Right ventricle myocardium superior (tissue), 1 donor: ENCODE data around the gene PRND. TPM values are rescaled to one million over a fixed set of nuclear protein-coding genes. Genes with fewer than 3 reads are reported as not detected.
A peak's percentile ranks its signal among the peaks of the same experiment; 100 is the strongest.

Experiments
- ATAC-seq: fragments of 200-7000 bp; cut with Tn5 transposase; one replicate; pipeline ENCODE4 v1.9.1; 2020; ENCODE audit warnings: mild to moderate bottlenecking; ENCODE audit not compliant: poor library complexity
- DNase-seq: peaks from one replicate; pipeline ENCODE4 v3.0.0-alpha.2; 2020
- intact Hi-C: fragments of 100-400 bp; cut with DNase I; formaldehyde crosslinking; loops from one replicate; pipeline ENCODE4 v1.11.2; 2022
- long read RNA-seq: library from polyadenylated mRNA; unstranded; transcript quantifications from one replicate; pipeline ENCODE4 v2.0.0, GENCODE V29; 2021
- total RNA-seq: library from RNA; stranded (reverse); fragmentation: NEBNext Ultra II Directional; extraction: Animal tissue kit (Norgen Biotek cat#: 25700); gene quantifications from one replicate; pipeline ENCODE4 v1.2.1, GENCODE V29; 2021
- donor health status: DM: no; HTN: yes; CAD: no; lungs with severe emphysema.

PRND gene
- total RNA-seq: not detected
- long read RNA-seq: 0 reads

DNA sequence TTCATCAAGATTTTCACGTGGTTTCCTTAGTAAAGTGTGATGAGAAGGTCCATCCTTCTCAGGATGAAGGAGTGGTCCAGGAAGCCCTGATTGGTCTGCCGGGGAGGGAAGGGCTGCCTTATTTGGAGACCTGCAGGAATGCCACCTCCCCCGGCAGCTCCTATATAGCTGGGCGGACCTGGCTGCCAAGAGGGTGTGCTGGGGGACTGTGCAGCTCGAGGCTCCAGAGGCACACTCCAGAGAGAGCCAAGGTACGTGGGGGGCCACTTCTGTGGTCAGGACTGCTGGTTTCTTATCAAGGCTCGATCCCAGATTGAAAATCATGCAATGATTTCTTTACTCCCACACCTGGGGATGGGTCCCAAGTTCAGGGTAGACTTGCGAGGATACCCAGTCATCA lies at the start of gene PRND:
PRND (plus strand) TSS at position 191 of the 400 bp plus-strand sequence. CDS start 2,643 bp downstream, outside the sequence.
- ATAC-seq: no peak
- intact Hi-C loops: loop anchor here (2.0 kb wide), 1 partner anchor 115 kb away; no protein-coding TSS in a partner anchor

DNA sequence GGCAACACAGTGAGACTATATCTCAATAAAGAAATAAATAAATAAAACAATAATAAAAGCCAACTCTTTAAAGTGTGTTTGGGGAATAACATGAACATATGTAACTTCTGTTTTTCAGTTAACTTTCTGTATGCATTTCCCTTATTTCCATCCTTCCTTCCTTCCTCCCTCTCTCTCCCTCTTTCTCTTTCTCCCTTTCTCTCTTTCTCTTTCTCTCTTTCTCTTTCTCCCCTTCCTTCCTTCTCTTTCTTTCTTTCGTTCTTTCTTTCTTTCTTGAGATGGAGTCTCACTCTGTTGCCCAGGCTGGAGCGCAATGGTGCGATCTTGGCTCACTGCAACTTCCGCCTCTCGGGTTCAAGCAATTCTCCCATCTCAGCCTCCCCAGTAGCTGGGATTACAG lies 48.8 kb upstream of the PRND start:
- no peak for ATAC-seq
- intact Hi-C loops: no loop called here
- no peak for DNase-seq

More for the DNA sequence above, at the start of gene PRND:
- no peak for DNase-seq

DNA sequence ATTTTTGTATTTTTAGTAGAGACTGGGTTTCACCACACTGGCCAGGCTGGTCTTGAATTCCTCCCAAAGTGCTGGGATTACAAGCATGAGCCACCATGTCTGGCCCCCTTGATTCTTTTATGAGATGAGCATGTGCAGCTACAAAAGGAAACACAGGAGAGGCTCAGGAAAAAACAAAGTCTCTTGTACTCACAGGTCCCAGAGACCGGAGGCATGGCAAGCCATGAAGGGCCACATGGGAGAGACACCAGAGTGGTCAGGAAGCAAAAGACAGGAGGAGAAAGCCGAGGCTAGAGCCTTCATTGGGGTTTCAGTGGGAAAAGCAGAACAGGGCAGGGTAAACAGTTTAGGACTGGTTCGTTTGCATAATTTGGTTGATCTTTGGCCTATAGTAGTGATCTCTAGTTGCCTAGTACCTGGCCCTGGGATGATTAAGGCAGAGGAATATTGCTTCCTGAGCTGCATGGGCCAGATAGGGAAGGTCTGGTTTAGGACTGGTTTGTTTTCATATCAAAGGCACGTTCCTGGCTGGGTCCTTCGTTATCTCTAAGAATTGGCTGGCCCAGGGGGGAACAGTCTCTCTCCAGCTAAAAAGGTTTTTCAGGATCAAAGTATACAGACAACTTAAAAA lies 48.2 kb upstream of the PRND start:
- no peak for DNase-seq
- ATAC-seq: peak; percentile 66
- intact Hi-C loops: no loop called here

DNA sequence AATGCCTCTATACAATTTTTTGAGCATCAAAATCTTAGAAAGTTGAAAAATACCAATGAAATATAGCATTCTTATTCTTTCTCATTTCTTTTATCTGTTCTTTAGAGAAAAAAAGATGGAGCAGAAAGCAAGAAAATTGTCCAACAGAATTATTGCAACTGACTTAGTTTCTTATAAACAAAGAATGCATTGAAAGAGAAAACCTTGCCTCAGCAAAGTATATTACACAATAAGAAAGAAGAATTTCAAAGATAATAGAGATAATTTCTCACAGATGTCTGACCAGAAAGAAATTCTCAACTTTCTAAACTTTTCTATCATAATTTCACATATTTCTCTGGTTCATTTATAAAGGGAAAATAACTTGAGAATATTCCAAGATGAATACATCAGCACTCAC lies 47.0 kb upstream of the PRND start:
- ATAC-seq (no peak), DNase-seq (no peak)
- intact Hi-C loops: no loop called here

- no peak for ATAC-seq
- no peak for DNase-seq
- intact Hi-C loops: no loop called here
Observed at GRCh38 chr20:4677846-4678245, 43.9 kb upstream of the PRND start.

DNA sequence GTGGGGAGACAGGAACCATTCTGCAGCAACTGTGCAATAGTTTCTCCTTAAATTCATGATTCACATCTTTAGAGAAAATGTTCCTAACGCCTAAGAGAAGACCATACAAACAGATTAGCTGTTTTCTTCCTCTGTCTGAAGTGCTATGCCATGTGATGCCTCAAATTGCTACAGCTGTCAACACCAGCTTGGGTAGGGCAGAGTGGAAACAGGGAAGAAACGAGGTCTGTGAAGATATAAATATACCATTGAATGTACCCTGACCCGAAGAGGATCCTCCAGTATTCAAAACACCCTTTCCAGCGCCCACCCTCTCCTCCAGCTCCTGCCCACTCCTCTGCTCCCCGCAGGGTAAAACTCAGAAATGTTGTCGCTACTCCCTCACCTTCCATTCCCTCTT lies 40.3 kb upstream of the PRND start:
- peak; percentile 64 for ATAC-seq
- no peak for DNase-seq
- intact Hi-C loops: no loop called here

GRCh38 chr20:4681991-4682401 lies 39.7 kb upstream of the PRND start:
- ATAC-seq (no peak), DNase-seq (no peak)
- intact Hi-C loops: no loop called here

- no peak for DNase-seq
- no peak for ATAC-seq
- intact Hi-C loops: no loop called here
Observed at GRCh38 chr20:4682682-4683081, 39.0 kb upstream of the PRND start.

DNA sequence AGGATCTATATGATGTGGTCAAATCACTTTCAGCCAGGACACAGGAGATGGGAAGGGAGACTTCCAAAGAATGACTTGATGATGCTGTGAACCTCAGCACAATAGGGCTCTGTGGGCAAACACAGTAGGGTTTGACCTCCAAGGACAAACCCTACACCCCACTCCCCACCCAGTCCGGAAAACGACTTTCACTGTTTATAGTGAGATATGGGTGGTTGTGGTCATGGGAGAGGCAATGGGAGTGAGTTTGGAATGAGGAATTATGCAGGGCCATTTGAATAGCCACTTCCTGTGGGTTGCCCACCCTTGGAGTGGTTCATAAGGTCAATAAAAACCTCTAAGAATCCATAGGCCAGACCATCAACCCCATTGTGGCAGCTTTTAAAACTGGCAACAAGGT lies 38.4 kb upstream of the PRND start:
- no peak for DNase-seq
- intact Hi-C loops: no loop called here
- no peak for ATAC-seq

- intact Hi-C loops: no loop called here
- ATAC-seq (no peak), DNase-seq (no peak)
Observed at GRCh38 chr20:4684837-4685413, 36.8 kb upstream of the PRND start.

GRCh38 chr20:4685923-4686221 lies 35.8 kb upstream of the PRND start:
- ATAC-seq: no peak
- DNase-seq: no peak
- intact Hi-C loops: no loop called here

DNA sequence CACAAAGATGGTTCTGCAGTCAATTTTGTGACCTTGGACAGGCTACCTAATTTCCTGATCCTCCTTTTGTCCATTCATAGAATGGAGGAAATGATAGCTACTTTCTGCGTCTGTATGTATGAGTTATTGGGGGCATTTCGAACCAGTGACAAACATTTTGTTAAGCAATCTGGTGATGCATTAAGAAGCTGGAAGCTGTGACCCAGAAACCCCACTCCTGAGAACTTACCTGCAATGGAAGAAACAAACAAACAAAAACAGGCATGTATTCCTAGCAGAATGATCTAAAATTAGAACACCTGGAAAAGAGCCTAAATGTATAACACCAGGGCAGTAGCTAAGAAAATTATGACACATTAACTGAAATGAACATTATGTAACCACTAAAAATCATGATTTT lies 33.4 kb upstream of the PRND start:
- ATAC-seq: no peak
- no peak for DNase-seq
- intact Hi-C loops: no loop called here

- ATAC-seq (no peak), DNase-seq (no peak)
- intact Hi-C loops: no loop called here
Observed at GRCh38 chr20:4689220-4689619, 32.5 kb upstream of the PRND start.

DNA sequence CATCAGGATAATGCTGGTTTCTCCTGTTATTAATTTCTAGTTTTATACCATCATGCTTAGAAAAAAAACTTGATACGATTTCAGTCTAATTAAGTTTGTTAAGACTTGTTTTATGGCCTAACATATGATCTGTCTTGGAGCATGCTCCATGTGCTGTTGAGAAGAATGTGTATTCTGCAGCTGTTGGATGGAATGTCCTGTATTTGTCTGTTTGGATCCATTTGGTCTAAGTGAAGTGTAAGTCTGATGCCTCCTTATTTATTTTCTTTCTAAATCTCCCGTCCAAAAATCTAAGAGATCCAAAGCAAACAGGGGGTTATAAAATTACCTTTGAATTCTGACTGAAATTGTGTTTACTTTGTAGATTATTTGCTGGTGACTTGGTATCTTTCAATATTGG lies 30.0 kb upstream of the PRND start:
- ATAC-seq (no peak), DNase-seq (no peak)
- intact Hi-C loops: no loop called here

- no peak for ATAC-seq
- intact Hi-C loops: no loop called here
- DNase-seq: no peak
Observed at GRCh38 chr20:4694076-4694475, 27.6 kb upstream of the PRND start.

GRCh38 chr20:4697189-4697830 lies 24.4 kb upstream of the PRND start:
- ATAC-seq (no peak), DNase-seq (no peak)
- intact Hi-C loops: no loop called here

DNA sequence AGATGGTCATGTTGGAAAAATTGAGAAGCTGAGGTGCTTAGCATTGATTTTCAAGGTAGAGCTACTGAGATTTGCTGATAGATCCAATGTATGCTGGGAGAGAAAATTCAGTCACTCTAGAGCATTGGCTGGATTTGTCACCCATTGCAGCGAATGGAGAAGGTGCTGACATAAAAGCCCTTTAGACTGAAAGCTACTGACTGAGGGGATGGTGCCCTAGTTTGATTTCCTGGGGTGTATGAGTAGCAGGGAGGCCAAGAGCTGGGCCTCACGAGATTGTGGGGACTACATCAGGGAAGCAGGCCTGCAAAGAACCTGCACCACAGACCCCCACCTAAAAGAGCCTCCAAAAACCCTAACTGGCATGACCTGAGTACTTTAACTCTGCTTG lies 23.9 kb upstream of the PRND start:
- intact Hi-C loops: no loop called here
- ATAC-seq: no peak
- DNase-seq: no peak

DNA sequence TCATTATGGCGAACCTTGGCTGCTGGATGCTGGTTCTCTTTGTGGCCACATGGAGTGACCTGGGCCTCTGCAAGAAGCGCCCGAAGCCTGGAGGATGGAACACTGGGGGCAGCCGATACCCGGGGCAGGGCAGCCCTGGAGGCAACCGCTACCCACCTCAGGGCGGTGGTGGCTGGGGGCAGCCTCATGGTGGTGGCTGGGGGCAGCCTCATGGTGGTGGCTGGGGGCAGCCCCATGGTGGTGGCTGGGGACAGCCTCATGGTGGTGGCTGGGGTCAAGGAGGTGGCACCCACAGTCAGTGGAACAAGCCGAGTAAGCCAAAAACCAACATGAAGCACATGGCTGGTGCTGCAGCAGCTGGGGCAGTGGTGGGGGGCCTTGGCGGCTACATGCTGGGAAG lies 22.5 kb upstream of the PRND start:
- intact Hi-C loops: no loop called here
- no peak for ATAC-seq
- no peak for DNase-seq

GRCh38 chr20:4699957-4700356 lies 21.8 kb upstream of the PRND start:
- no peak for ATAC-seq
- DNase-seq: no peak
- intact Hi-C loops: no loop called here

GRCh38 chr20:4702562-4703280 lies 19.0 kb upstream of the PRND start:
- intact Hi-C loops: no loop called here
- no peak for DNase-seq
- no peak for ATAC-seq
